ENCODE results near the gene N4BP2L2. TPM values are rescaled to one million over a fixed set of nuclear protein-coding genes. Genes with fewer than 3 reads are reported as not detected.

Gene N4BP2L2
- total RNA-seq, 1 donor from 2014 or later = 81.9 TPM

GRCh38 chr13:32495429-32495828 is 43.2 kb downstream of the N4BP2L2 start:
- Mint-ChIP-seq H3K4me3 (ENCODE audit: unreplicated experiment) (no peak overlapping the region), H3K9me3 (ENCODE audit: unreplicated experiment) (no peaks in the 10 kb centered on the region), H3K27me3 (ENCODE audit: low read depth, unreplicated experiment) (no peaks in the 10 kb centered on the region), H3K27ac (ENCODE audit: unreplicated experiment) (no peak overlapping the region), H3K36me3 (ENCODE audit: low read depth, unreplicated experiment) (peaks cover 7% of the 10 kb centered on the region), H3K4me1 (ENCODE audit: low read depth, unreplicated experiment) (peaks cover 7% of the 10 kb centered on the region)
- Histone ChIP-seq H3K79me2 (ENCODE audit: insufficient read depth, low read length) (no peaks in the 10 kb centered on the region), H3K4me2 (ENCODE audit: low read length) (no peak overlapping the region), H3K4me3 (ENCODE audit: insufficient read depth, low read depth, low read length) (no peak overlapping the region), H3K4me1 (ENCODE audit: insufficient read depth, low read length) (no peaks in the 10 kb centered on the region), H3K9me3 (ENCODE audit: insufficient read depth, low read depth, low read length) (no peaks in the 10 kb centered on the region), H3K27ac (ENCODE audit: low read depth, low read length) (no peak overlapping the region), H3K9ac (ENCODE audit: low read length) (no peak overlapping the region), H3K27me3 (ENCODE audit: insufficient read depth, low read length) (no peaks in the 10 kb centered on the region), H3K36me3 (ENCODE audit: insufficient read depth, low read length) (no peaks in the 10 kb centered on the region), H2AFZ (ENCODE audit: low read depth, low read length) (no peak overlapping the region), H4K20me1 (ENCODE audit: insufficient read depth, low read length) (no peaks in the 10 kb centered on the region)
- TF ChIP-seq CTCF (IDR thresholded peaks at IDR 0.05; ENCODE audit: insufficient read depth, low read depth, low read length) = no peak
- DNase-seq (ENCODE audit: low read depth) (no peak), FAIRE-seq (no peak)

- Mint-ChIP-seq H3K27me3 (ENCODE audit: low read depth, unreplicated experiment) (no peaks in the 10 kb centered on the region), H3K27ac (ENCODE audit: unreplicated experiment) (no peak overlapping the region), H3K4me1 (ENCODE audit: low read depth, unreplicated experiment) (no peaks in the 10 kb centered on the region), H3K4me3 (ENCODE audit: unreplicated experiment) (no peak overlapping the region), H3K9me3 (ENCODE audit: unreplicated experiment) (no peaks in the 10 kb centered on the region), H3K36me3 (ENCODE audit: low read depth, unreplicated experiment) (peaks cover under 1% of the 10 kb centered on the region)
- no peak overlapping the region for H3K27ac ChIP-seq (ENCODE audit: low read depth, low read length)
- TF ChIP-seq EZH2 (IDR thresholded peaks at IDR 0.05; ENCODE audit: insufficient read depth, low read length) = no peak
- no peak for TF ChIP-seq CTCF (IDR thresholded peaks at IDR 0.05; ENCODE audit: insufficient read depth, low read depth, low read length)
- no peak for FAIRE-seq
- no peak overlapping the region for H3K9ac ChIP-seq (ENCODE audit: low read length)
- no peaks in the 10 kb centered on the region for H3K27me3 ChIP-seq (ENCODE audit: insufficient read depth, low read length)
- no peak overlapping the region for H3K4me3 ChIP-seq (ENCODE audit: insufficient read depth, low read depth, low read length)
- H3K4me2 ChIP-seq (ENCODE audit: low read length) = no peak overlapping the region
- H4K20me1 ChIP-seq (ENCODE audit: insufficient read depth, low read length) = no peaks in the 10 kb centered on the region
- no peaks in the 10 kb centered on the region for H3K9me3 ChIP-seq (ENCODE audit: insufficient read depth, low read depth, low read length)
- DNase-seq (ENCODE audit: low read depth) = no peak
- H3K4me1 ChIP-seq (ENCODE audit: insufficient read depth, low read length) = no peaks in the 10 kb centered on the region
- no peaks in the 10 kb centered on the region for H3K36me3 ChIP-seq (ENCODE audit: insufficient read depth, low read length)
- no peak overlapping the region for H2AFZ ChIP-seq (ENCODE audit: low read depth, low read length)
- H3K79me2 ChIP-seq (ENCODE audit: insufficient read depth, low read length) = no peaks in the 10 kb centered on the region
Measured at GRCh38 chr13:32491028-32491427, 47.6 kb downstream of the N4BP2L2 start.

GRCh38 chr13:32476892-32477291 is 61.7 kb downstream of the N4BP2L2 start:
- no peak overlapping the region for H3K9ac ChIP-seq (ENCODE audit: low read length)
- Mint-ChIP-seq H3K36me3 (ENCODE audit: low read depth, unreplicated experiment) (peaks cover 4% of the 10 kb centered on the region), H3K4me1 (ENCODE audit: low read depth, unreplicated experiment) (peaks cover 8% of the 10 kb centered on the region), H3K9me3 (ENCODE audit: unreplicated experiment) (no peaks in the 10 kb centered on the region), H3K4me3 (ENCODE audit: unreplicated experiment) (no peak overlapping the region), H3K27me3 (ENCODE audit: low read depth, unreplicated experiment) (no peaks in the 10 kb centered on the region), H3K27ac (ENCODE audit: unreplicated experiment) (no peak overlapping the region)
- DNase-seq (ENCODE audit: low read depth) (no peak), FAIRE-seq (no peak)
- H3K36me3 ChIP-seq (ENCODE audit: insufficient read depth, low read length) = no peaks in the 10 kb centered on the region
- no peak for TF ChIP-seq EZH2 (IDR thresholded peaks at IDR 0.05; ENCODE audit: insufficient read depth, low read length)
- TF ChIP-seq CTCF (IDR thresholded peaks at IDR 0.05; ENCODE audit: insufficient read depth, low read depth, low read length) = no peak
- H3K27me3 ChIP-seq (ENCODE audit: insufficient read depth, low read length) = no peaks in the 10 kb centered on the region
- no peak overlapping the region for H3K4me3 ChIP-seq (ENCODE audit: insufficient read depth, low read depth, low read length)
- H3K9me3 ChIP-seq (ENCODE audit: insufficient read depth, low read depth, low read length) = no peaks in the 10 kb centered on the region
- H3K27ac ChIP-seq (ENCODE audit: low read depth, low read length) = no peak overlapping the region
- no peaks in the 10 kb centered on the region for H3K79me2 ChIP-seq (ENCODE audit: insufficient read depth, low read length)
- H3K4me2 ChIP-seq (ENCODE audit: low read length) = no peak overlapping the region
- H4K20me1 ChIP-seq (ENCODE audit: insufficient read depth, low read length) = no peaks in the 10 kb centered on the region
- no peaks in the 10 kb centered on the region for H3K4me1 ChIP-seq (ENCODE audit: insufficient read depth, low read length)
- H2AFZ ChIP-seq (ENCODE audit: low read depth, low read length) = no peak overlapping the region
